GM21529 (cell line): ENCODE results near the gene IRF9.
"Not testable (repeated sequence)": the region's sequence is repeated elsewhere in the genome, so short reads cannot be mapped to it uniquely, and the experiment has no call there.

Experiments
- ATAC-seq: cut with Tn5 transposase; IDR thresholded peaks from one replicate; pipeline ENCODE4 v1.9.1; 2021; ENCODE audit not compliant: unreplicated experiment

The IRF9 gene

GRCh38 chr14:24190416-24190815 is 29.4 kb downstream of the IRF9 start:
- ATAC-seq, result no peak

GRCh38 chr14:24192933-24193332 is 31.9 kb downstream of the IRF9 start:
- ATAC-seq, result no peak

- ATAC-seq, result no peak
These were observed 33.3 kb downstream of the IRF9 start for GRCh38 chr14:24194186-24194872.

- no peak for ATAC-seq
These were observed 33.8 kb downstream of the IRF9 start for GRCh38 chr14:24194873-24195185.

GRCh38 chr14:24195186-24196070 is 34.4 kb downstream of the IRF9 start, which contains the start of gene TM9SF1:
TM9SF1 (minus strand) TSS chr14:24195441; CDS start chr14:24195019, 422 bp downstream.
- peak; percentile 83 for ATAC-seq

DNA sequence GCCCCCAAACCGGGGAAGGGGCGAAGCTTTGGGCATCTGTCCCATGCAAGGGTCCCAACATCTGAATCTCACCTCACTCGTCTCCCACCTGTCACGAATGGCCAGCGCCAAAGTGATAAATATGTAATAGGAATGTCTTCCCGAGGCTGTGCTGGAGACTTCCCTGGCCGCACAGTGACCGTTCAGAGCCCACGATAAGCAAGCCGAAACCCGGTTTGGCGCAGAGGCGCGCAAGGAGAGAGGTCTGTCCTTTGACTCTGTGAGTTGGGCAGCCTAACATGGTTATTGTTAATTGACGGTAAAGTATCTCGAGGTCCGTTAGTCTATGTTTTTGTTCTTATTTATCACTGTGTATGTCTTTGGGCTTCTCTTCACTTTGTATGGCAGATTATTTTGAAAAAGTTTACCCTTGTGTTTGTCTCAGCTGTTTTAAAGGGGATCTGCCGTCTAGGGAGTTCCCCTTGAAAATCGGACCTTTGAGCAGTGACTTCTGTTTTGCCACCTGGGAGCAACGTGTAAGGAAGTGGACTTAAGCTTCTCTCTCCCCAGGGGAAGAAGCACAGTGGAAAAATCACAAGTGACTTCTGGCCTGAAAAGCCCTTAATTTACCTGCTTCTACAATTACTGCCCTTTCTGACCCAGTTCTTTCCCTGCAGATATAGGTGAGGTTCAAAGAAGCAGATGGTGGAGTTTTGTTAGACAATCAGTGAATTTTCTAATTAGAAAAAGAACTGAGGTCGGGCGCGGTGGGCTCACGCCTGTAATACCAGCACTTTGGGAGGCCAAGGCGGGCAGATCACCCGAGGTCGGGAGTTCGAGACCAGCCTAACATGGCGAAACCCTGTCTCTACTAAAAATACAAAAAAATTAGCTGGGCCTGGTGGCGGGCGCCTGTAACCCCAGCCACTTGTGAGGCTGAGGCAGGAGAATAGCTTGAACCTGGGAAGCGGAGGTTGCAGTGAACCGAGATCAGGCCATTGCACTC is 35.3 kb downstream of the IRF9 start:
- ATAC-seq, result peak; percentile 35

DNA sequence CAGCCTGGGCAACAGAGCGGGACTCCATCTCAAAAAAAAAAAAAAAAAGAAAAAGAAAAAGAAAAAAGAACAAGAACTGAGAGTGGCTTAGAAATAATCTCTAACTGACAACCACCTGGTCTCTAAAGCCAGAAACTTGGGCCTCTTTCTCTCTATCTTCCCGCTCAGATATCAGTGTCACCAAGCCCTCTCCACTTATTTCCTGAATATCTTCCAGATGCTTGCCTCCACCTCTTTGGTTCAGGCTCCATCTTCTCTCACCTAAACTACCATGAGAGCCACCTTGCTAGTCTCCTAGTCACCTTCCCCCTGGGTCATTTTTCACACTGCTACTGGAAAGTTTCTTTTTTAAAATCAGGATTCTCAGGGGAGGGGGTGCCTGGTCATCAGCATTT is 36.0 kb downstream of the IRF9 start:
- no peak for ATAC-seq

GRCh38 chr14:24198814-24199524 is 37.9 kb downstream of the IRF9 start:
- ATAC-seq, result no peak

GRCh38 chr14:24202538-24202937 is 41.5 kb downstream of the IRF9 start:
- ATAC-seq, result not testable (repeated sequence)

- not testable (repeated sequence) for ATAC-seq
These were observed 42.3 kb downstream of the IRF9 start for GRCh38 chr14:24203249-24203886.

GRCh38 chr14:24204163-24205146 is 43.4 kb downstream of the IRF9 start:
- ATAC-seq, result no peak

DNA sequence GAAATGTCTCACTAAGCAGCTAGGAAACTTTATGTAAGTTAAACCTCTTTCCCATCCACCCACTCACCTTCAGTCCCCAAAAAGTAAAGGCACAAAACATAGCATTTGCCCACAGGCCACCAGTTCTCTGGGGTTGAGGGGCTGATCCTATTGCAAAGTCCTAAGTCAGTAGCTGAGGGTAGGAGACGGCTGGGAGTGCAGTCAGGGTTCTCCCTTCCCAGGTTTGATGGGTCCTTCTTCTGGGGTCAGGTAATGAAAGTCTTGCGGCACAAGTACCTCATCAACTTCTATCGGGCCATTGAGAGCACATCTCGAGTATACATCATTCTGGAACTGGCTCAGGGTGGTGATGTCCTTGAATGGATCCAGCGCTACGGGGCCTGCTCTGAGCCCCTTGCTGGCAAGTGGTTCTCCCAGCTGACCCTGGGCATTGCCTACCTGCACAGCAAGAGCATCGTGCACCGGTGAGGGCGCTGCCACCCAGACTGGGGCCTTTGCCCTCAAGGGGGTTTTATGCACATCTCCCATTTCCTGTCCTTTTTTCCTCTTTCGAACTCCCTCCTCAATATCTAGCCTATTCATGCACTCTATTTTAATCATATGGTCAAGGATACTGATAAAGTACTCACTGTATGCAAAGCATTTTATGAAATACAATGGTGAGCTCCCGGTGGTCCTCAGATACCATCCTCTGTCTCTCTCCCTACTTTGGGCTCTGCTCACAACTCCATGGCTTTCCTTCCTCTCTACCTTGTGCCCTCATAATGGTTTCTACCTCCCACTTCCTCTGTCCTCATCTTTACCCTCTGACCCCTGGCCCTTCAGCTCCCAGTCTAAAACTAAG is 45.4 kb downstream of the IRF9 start:
- ATAC-seq, result no peak

DNA sequence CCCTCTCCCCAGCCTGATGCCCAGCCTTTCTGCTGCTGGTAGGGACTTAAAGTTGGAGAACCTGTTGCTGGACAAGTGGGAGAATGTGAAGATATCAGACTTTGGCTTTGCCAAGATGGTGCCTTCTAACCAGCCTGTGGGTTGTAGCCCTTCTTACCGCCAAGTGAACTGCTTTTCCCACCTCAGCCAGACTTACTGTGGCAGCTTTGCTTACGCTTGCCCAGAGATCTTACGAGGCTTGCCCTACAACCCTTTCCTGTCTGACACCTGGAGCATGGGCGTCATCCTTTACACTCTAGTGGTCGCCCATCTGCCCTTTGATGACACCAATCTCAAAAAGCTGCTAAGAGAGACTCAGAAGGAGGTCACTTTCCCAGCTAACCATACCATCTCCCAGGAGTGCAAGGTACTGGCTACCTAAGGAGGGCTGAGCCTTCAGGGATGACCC is 46.1 kb downstream of the IRF9 start:
- no peak for ATAC-seq

DNA sequence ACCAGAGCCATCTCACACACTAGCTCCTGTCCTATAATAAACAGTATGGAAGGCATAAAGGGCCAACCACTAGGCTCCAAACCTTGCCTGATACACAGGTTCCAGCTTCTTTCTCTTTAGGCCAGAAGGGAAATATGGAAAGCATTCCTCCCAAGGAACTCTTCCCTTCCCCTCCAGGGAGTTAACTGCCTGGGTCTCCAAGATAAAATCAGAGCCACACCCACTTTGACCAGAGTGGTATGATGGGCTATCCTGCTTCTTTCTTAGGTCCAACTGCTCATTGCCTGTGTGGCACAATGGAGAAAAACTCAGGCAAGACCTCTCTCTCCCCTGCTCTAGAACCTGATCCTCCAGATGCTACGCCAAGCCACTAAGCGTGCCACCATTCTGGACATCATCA is 46.6 kb downstream of the IRF9 start:
- no peak for ATAC-seq

DNA sequence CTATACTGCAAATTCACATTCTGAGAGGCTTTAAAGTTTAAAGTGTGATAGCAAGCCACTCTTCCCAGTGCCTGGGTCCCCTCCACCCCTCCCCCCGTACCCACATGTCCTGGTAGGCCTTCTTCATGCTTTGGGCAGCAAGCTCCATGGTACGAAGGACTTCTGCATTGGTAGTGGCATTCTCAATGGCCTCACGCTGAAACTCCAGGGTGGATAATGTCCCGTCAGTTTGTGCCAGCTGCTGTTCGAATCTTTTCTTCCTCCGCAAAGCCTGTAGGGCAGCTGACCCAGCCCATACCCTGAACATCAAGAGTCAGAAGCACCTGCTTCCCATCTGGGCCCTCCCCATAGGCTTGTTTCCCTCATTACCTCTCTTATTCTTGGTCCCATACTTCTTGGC is 50.2 kb downstream of the IRF9 start:
- no peak for ATAC-seq

DNA sequence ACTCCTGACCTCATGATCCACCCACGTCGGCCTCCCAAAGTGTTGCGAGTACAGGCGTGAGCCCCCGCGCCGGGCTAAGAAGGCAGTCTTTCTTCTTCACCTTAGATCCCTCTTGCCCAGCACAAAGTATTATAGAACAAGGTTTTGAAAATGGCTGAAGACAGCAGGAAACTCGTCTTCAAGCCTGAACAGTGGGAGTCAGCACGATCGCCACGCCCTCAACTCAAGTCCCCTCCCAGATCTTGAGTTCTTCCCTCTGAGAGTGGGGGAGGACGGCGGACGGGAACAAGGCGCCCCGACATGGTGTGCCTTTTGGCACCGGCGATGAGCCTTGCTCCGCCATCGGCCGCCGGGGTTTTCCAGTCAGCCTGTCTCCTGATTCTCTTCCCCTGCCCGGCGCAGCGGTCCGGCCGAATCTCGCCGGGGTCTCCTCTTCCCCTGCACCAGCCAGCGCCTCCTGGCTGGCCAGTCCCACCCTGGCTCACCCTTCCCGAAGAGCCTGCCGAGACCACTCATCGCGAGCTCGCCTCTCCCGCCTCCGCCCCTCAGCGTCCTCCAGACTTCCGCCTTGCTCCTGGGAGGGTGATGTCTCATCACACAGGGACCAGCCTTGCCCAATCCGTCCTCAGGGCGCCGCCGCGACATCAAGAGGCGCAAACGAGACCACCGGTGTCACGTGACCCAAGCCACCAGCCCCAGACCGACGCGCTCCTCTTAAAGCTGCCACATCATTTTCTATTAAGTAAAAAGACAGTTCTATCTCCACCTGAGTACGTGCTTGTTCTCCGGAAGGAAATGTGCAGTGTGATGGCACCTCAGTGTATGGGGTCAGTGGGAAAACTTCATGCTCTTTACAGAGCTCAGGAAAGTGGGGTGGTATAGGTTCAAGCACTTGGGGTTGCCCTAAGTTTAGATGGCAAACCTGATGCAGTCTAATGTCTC is 52.1 kb downstream of the IRF9 start, which contains the start of gene CHMP4A:
Gene CHMP4A (minus strand): TSS at position 565 of the 942 bp plus-strand sequence. CDS start 49 bp downstream, at position 516.
- ATAC-seq, result peak; percentile 85
